ENCODE results near the gene PLA2R1.

DNA sequence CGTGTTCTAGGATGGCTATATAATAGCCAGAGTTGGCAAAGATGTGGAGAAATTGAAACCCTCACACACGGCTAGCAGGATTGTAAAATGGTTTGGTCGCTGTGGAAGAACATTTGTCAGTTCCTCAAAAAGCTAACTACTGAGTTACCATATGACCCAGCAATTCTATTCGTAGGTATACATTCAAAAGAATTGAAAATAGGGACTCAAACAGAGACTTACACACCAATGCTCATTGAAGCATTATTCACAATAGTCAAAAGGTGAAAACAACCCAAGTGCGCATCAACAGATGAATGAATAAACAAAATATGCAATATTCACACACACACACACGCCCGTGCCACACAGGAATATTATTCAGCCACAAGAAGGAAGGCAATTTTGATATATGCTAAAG, 98.7 kb downstream of the PLA2R1 start:
- TF ChIP-seq, protein P1, sequence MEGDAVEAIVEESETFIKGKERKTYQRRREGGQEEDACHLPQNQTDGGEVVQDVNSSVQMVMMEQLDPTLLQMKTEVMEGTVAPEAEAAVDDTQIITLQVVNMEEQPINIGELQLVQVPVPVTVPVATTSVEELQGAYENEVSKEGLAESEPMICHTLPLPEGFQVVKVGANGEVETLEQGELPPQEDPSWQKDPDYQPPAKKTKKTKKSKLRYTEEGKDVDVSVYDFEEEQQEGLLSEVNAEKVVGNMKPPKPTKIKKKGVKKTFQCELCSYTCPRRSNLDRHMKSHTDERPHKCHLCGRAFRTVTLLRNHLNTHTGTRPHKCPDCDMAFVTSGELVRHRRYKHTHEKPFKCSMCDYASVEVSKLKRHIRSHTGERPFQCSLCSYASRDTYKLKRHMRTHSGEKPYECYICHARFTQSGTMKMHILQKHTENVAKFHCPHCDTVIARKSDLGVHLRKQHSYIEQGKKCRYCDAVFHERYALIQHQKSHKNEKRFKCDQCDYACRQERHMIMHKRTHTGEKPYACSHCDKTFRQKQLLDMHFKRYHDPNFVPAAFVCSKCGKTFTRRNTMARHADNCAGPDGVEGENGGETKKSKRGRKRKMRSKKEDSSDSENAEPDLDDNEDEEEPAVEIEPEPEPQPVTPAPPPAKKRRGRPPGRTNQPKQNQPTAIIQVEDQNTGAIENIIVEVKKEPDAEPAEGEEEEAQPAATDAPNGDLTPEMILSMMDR (IDR thresholded peaks at IDR 0.05): no peak
- TF ChIP-seq POLR2A (IDR thresholded peaks at IDR 0.05): no peak
